Measurements from ENCODE around the gene SEMA4C.

SEMA4C gene, protein sequence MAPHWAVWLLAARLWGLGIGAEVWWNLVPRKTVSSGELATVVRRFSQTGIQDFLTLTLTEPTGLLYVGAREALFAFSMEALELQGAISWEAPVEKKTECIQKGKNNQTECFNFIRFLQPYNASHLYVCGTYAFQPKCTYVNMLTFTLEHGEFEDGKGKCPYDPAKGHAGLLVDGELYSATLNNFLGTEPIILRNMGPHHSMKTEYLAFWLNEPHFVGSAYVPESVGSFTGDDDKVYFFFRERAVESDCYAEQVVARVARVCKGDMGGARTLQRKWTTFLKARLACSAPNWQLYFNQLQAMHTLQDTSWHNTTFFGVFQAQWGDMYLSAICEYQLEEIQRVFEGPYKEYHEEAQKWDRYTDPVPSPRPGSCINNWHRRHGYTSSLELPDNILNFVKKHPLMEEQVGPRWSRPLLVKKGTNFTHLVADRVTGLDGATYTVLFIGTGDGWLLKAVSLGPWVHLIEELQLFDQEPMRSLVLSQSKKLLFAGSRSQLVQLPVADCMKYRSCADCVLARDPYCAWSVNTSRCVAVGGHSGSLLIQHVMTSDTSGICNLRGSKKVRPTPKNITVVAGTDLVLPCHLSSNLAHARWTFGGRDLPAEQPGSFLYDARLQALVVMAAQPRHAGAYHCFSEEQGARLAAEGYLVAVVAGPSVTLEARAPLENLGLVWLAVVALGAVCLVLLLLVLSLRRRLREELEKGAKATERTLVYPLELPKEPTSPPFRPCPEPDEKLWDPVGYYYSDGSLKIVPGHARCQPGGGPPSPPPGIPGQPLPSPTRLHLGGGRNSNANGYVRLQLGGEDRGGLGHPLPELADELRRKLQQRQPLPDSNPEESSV

DNA sequence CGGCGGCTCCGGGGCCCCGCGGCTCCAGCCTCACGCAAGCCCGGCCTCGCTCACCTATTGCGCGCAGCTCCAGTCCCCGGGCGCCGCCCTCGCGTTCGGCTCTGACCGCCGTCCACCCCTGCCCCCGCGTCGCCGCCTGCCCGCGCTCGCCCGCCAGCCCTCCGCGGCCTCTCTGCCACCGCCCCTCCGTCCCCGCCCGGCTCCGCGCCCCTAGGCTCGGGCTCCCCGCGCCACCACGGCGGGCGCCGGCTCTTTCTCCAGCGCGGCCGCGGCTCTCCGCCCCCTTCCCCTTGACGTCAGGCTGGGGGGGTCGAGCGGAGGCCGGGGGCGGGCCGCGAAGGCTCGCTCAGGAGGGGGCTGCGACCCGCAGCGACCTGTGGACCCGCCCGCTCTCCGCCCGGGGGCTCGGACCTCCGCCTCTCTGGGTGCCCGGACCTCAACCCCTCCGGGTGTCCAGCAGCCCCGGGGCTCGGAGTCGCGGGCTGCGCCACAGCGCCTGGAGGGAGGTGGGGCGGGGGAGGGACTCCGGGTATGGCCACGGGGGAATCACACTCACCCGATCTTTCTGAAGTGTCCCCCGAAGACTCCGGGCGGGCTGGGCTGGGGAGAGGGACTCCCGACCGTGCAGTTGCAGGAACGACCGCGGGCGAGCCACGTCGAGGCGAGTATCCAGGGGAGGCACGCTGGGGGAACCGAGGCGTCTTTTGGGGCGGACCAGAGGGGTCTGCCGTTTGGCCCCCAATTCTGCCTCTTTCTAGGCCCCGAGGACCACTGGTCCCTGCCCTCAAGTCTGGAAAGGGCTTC lies at the start of gene SEMA4C:
Gene SEMA4C (minus strand): TSS at position 259 of the 804 bp plus-strand sequence. CDS start 2,194 bp downstream, outside the sequence.
- Mint-ChIP-seq H3K36me3 (ENCODE audit: low read depth) (peaks cover 9% of the 10 kb centered on the region), H3K27ac (peak within 1 kb of the TSS; percentile 72), H3K4me1 (ENCODE audit: low read depth) (peaks cover 56% of the 10 kb centered on the region), H3K9me3 (no peaks in the 10 kb centered on the region), H3K4me3 (peak within 1 kb of the TSS; percentile 82), H3K27me3 (peaks cover 7% of the 10 kb centered on the region)
- DNase-seq = peak; percentile 76

GRCh38 chr2:96918754-96919550 lies 49.1 kb upstream of the SEMA4C start:
- DNase-seq = no peak
- Mint-ChIP-seq H3K27ac (no peak overlapping the region), H3K4me3 (no peak overlapping the region), H3K4me1 (ENCODE audit: low read depth) (peaks cover 39% of the 10 kb centered on the region), H3K27me3 (no peaks in the 10 kb centered on the region), H3K9me3 (peaks cover 13% of the 10 kb centered on the region), H3K36me3 (ENCODE audit: low read depth) (peaks cover 14% of the 10 kb centered on the region)

- Mint-ChIP-seq H3K9me3 (peaks cover 14% of the 10 kb centered on the region), H3K36me3 (ENCODE audit: low read depth) (peaks cover 14% of the 10 kb centered on the region), H3K4me3 (no peak overlapping the region), H3K27ac (no peak overlapping the region), H3K27me3 (no peaks in the 10 kb centered on the region), H3K4me1 (ENCODE audit: low read depth) (peaks cover 41% of the 10 kb centered on the region)
- DNase-seq = no peak
Observed at GRCh38 chr2:96918092-96918753, 48.3 kb upstream of the SEMA4C start.

DNA sequence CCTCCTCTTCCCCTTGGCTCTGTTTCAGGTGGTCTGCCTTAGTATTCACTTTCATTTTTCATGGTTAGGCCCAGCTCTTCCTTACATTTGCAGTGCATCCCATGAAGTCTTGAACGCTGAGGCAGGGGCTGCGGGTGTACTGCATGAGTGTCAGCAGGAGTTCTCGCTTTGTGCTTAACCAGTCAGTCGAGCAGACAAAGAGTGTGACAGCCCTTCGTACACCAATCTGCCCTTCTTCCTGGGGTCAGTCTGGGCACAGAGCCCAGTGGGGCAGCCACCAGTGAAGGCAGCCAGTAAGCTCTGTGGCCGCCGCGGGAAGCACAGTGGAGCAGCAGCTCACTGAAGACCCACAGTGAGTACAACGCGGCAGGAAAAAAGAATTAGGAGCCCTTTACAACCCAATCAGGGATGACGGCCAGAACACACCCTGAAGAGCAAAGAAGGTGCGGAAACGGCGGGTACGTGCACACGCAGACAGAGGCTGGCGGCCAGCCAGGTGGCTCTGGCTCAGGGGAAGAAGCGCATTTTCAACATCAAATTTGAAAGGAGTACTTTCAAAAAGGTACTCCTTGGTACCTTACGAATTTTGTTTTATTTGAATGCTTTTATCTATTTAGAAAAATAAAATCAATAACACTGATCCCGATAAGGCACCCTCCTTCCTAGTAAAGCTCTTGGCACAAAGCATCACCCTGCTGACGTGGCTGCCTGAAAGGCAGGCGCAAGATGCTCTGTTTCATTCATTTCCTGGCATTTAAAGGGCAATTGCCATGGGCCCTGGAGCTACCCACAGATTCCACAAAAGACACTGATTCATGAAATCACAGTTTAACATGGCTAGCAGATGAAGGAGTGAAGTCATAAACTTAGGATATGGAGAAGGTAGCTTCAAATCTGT lies 47.0 kb upstream of the SEMA4C start:
- peaks cover 48% of the 10 kb centered on the region for H3K4me1 Mint-ChIP-seq (ENCODE audit: low read depth)
- H3K9me3 Mint-ChIP-seq = peaks cover 14% of the 10 kb centered on the region
- no peak overlapping the region for H3K27ac Mint-ChIP-seq
- DNase-seq = no peak
- no peak overlapping the region for H3K4me3 Mint-ChIP-seq
- H3K36me3 Mint-ChIP-seq (ENCODE audit: low read depth) = peaks cover 14% of the 10 kb centered on the region
- no peaks in the 10 kb centered on the region for H3K27me3 Mint-ChIP-seq

DNA sequence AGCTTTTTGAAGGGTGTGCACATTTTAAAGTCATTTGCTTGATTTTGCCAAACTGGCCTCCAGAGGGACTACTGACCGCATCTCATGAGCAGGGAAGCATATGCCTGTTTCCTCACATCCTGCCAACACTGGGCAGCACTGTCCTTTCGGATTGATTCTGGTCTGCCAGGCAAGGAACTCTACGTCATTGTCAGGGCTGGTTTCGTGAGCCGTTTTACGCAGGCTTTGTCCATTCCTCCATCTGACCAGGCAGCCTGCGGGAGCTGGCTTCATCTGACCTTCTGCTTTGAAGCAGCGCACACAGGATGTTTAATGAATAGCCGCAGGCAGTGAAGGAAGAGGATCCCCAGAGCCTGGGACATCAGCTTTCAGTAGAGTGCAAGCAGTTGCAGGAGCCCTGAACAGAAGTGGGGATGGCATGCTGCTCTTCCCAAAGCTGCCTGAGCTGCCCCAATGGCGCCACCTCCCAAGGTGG lies 46.3 kb upstream of the SEMA4C start:
- Mint-ChIP-seq H3K27me3 (no peaks in the 10 kb centered on the region), H3K27ac (no peak overlapping the region), H3K4me1 (ENCODE audit: low read depth) (peaks cover 47% of the 10 kb centered on the region), H3K4me3 (no peak overlapping the region), H3K36me3 (ENCODE audit: low read depth) (peaks cover 14% of the 10 kb centered on the region), H3K9me3 (peaks cover 14% of the 10 kb centered on the region)
- DNase-seq = no peak

- Mint-ChIP-seq H3K27me3 (no peaks in the 10 kb centered on the region), H3K4me1 (ENCODE audit: low read depth) (peaks cover 49% of the 10 kb centered on the region), H3K36me3 (ENCODE audit: low read depth) (peaks cover 14% of the 10 kb centered on the region), H3K4me3 (peak overlapping the region; percentile 48), H3K27ac (peak overlapping the region; percentile 78), H3K9me3 (peaks cover 14% of the 10 kb centered on the region)
- DNase-seq = no peak
Observed at GRCh38 chr2:96914332-96914731, 44.5 kb upstream of the SEMA4C start.

DNA sequence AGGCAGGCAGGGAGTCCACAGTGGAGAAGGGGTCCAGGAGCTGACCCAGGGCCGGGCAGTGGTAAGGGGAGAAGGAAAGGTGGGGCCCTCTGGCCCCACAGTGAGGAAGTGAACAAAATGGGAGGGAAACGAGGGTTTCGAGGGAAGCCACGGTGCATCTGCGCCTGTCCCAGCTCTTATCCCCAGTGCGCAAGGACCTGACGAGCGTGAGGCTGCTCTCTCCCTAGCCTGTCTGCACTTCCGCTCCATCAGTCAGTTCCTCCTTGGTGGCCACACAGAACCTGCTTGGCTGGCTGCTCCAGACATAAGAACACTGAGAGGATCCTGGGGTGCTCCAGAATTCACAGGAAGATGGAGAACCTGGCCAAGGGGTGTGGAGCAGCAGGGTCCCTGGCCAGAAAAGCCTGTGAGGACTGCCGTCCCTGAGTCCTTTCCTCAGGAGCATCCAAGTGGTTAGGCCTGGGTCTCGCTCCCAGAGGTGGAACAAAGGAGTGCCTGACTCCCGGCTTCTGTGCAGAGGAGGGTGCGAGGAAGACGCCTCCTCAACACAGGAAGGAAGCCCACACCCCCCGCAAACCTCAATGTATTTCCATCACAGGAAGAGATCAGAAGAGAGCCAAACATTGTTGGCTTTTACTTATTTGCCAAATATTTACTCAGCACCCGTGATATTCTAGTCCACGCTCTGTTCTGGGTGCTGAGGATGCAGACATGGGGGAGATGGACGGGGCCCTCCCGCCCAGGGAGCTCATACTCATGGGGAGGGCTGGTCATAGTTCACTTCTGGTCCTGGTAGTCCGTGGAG lies 43.7 kb upstream of the SEMA4C start:
- Mint-ChIP-seq H3K27me3 (no peaks in the 10 kb centered on the region), H3K4me1 (ENCODE audit: low read depth) (peaks cover 50% of the 10 kb centered on the region), H3K27ac (peak overlapping the region; percentile 78), H3K9me3 (peaks cover 14% of the 10 kb centered on the region), H3K36me3 (ENCODE audit: low read depth) (peaks cover 14% of the 10 kb centered on the region), H3K4me3 (peak overlapping the region; percentile 48)
- peak; percentile 69 for DNase-seq

DNA sequence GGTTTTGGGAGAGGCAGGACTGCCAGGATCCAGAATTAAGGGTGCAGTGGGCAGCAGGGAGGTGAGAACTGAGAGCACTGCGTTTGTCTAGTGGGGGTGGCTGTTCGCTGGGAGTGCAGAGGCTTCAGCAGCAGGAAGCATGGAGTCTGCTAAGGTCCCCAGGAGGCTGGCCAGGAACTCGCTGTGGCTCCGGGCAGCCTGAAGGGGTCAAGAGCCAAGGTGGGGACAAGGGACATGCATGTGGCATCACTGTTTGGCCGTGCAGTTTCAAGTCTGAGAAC lies 43.2 kb upstream of the SEMA4C start:
- peak overlapping the region; percentile 78 for H3K27ac Mint-ChIP-seq
- H3K4me1 Mint-ChIP-seq (ENCODE audit: low read depth) = peaks cover 46% of the 10 kb centered on the region
- peak overlapping the region; percentile 48 for H3K4me3 Mint-ChIP-seq
- peaks cover 14% of the 10 kb centered on the region for H3K36me3 Mint-ChIP-seq (ENCODE audit: low read depth)
- no peaks in the 10 kb centered on the region for H3K27me3 Mint-ChIP-seq
- H3K9me3 Mint-ChIP-seq = peaks cover 14% of the 10 kb centered on the region
- no peak for DNase-seq

- Mint-ChIP-seq H3K9me3 (peaks cover 14% of the 10 kb centered on the region), H3K4me1 (ENCODE audit: low read depth) (peaks cover 45% of the 10 kb centered on the region), H3K4me3 (peak overlapping the region; percentile 48), H3K27ac (peak overlapping the region; percentile 78), H3K36me3 (ENCODE audit: low read depth) (peaks cover 14% of the 10 kb centered on the region), H3K27me3 (no peaks in the 10 kb centered on the region)
- DNase-seq = no peak
Observed at GRCh38 chr2:96912346-96913116, 42.7 kb upstream of the SEMA4C start.

GRCh38 chr2:96909611-96910021 lies 39.7 kb upstream of the SEMA4C start:
- H3K4me1 Mint-ChIP-seq (ENCODE audit: low read depth) = peaks cover 29% of the 10 kb centered on the region
- H3K36me3 Mint-ChIP-seq (ENCODE audit: low read depth) = no peaks in the 10 kb centered on the region
- no peak overlapping the region for H3K4me3 Mint-ChIP-seq
- H3K9me3 Mint-ChIP-seq = peaks cover 2% of the 10 kb centered on the region
- no peak for DNase-seq
- no peaks in the 10 kb centered on the region for H3K27me3 Mint-ChIP-seq
- H3K27ac Mint-ChIP-seq = no peak overlapping the region

DNA sequence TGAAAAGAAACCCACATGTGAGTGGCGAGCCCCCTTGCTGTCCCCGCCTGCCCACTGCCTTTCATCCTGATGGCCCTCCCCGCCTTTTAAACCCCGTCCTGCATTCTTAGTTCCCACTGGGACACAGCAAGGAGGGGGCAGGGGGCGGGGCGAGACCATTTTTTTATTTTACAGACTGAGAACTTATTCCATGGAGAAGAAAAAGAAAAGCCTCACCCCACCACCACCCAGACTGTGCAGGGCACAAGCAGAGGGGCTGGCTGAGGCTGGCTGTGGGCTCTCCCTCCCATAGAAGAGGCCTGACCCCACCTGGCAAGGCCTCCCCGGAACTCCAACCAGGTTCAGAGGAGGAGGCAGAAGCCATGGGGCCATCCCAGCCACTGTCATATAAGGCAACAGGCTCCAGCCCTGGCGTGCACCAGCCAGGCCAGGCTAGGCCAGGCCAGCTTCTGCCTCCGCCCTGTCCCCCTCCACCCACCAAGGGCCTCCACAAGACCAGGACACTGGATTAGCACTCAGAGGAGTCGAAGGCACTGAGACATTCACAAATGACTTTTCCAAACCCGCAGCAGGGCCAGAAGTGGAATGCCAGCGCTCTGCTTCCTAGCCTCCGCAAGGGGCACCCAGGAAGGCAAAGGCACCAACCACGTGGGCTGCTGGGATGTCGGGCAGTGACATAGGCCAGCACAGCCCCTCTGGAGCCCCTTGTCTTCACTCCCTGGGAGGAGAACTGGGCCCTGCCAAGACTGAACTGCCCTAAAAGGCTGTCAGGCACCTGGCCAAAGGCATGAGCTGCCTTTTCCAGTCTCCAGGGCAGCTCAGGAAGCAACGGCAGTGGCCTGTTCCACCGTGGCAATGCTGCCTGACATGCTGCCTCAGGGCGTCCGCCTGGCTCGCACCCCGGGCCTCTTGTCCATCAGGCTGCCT lies 37.5 kb upstream of the SEMA4C start:
- no peaks in the 10 kb centered on the region for H3K9me3 Mint-ChIP-seq
- no peak for DNase-seq
- no peak overlapping the region for H3K4me3 Mint-ChIP-seq
- H3K4me1 Mint-ChIP-seq (ENCODE audit: low read depth) = peaks cover 13% of the 10 kb centered on the region
- no peaks in the 10 kb centered on the region for H3K27me3 Mint-ChIP-seq
- no peaks in the 10 kb centered on the region for H3K36me3 Mint-ChIP-seq (ENCODE audit: low read depth)
- H3K27ac Mint-ChIP-seq = no peak overlapping the region

Data from activated T-cell treated with anti-CD3 and anti-CD28 coated beads, Interleukin-2, amount 50 U/mL, for 24 hours (primary cell).